ENCODE results near the gene FBXO3.
"Not testable (repeated sequence)": the region's sequence is repeated elsewhere in the genome, so short reads cannot be mapped to it uniquely, and the experiment has no call there.

The FBXO3 gene, protein sequence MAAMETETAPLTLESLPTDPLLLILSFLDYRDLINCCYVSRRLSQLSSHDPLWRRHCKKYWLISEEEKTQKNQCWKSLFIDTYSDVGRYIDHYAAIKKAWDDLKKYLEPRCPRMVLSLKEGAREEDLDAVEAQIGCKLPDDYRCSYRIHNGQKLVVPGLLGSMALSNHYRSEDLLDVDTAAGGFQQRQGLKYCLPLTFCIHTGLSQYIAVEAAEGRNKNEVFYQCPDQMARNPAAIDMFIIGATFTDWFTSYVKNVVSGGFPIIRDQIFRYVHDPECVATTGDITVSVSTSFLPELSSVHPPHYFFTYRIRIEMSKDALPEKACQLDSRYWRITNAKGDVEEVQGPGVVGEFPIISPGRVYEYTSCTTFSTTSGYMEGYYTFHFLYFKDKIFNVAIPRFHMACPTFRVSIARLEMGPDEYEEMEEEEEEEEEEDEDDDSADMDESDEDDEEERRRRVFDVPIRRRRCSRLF

DNA sequence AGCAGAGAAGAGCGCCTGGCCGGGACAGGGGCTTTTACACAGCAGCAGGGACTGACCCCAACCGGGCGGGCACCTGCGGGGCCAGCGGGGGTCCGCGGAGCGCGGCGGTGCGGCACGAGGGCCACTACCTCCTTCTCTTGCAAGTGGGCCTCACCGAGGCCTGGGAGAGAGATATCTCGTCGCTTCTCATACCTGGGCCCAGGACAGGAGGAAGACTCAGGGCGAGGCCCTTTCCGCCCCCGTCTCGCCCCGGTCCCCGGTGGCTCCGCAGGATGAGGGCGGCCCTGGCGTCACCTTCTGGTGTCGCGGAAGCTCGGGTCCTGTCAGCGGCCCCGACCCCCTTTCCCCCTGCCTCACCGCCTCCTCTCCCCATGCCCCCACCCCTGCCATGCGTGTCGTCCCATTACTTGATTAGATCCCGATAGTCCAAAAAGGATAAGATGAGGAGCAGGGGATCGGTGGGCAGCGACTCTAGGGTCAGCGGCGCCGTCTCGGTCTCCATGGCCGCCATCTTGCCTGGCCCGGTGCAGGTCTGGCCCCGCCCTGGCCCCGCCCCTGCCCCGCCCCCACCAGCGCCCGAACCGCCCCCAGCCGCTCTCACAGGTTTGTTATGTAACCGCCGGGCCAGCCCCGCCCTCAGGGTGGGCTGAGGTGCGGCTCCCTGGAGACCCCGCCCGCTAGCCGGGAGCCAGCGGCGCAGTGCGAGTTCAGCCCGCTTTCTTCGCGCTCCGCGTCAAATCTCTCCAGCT is at the start of gene FBXO3:
Gene FBXO3, minus strand, starts transcription at position 534 of the 749 bp plus-strand sequence. Its CDS starts 23 bp downstream, at position 511.
- intact Hi-C loops (cut with DNase I) = loop anchor here (2.0 to 5.0 kb wide), 2 partner anchors 37 to 73 kb away; partner anchors contain the start of genes C11orf91 and CD59
- DNase-seq = peak; percentile 67 to 97 (median 84)

DNA sequence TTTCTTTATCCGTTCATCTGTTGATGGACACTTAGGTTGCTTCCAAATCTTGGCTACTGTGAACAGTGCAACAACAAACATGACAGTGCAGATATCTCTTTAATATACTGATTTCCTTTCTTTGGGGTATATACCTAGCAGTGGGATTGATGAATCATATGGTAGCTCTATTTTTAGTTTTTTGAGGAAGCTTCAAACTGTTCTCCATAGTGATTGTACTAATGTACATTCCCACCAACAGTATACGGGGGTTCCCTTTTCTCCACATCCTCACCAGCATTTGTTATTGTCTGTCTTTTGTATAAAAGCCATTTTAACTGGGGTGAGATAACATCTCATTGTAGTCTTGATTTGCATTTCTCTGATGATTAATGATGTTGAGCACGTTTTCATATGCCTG is 48.7 kb upstream of the FBXO3 start:
- not testable (repeated sequence) for DNase-seq
- intact Hi-C loops (cut with DNase I) = loop anchor here (10.0 kb wide), 1 partner anchor 458 kb away; no protein-coding TSS in a partner anchor

DNA sequence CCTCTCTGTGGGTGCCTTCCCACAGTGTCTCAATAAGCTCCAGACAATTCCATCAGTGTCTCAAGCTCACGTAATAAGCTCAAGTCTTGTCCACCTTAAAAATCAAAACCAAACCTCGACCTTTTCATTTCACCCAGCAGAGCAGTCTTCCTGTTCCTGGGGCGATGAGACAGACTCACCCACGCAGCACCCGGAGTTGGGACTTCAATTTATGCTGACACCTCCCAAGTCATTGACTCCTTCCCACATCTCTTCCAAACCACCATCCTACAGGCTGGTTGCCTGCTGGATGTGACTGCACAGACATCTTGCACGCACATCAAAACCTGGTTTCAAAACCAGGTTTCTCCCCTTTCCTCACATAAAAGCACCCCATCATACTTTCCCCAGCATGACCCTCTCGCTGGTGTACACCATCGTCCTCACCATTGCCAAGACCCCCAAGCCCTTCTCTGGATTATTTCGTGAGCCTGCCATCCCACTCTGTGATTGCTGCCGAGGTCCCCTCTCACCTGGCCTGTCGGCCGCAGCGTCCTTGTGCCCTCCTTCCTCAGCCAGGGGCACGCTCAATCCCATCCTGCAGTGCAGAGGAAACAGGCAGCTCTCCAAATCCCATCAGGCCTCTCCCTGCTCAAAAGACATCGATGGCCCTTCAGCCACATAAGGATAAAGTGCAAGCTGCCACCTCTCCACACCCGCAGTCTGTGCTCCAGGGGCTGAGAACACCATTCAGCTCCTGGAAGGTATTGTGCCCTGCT is 45.1 kb upstream of the FBXO3 start:
- DNase-seq = no peak
- intact Hi-C loops (cut with DNase I) = loop anchor here (10.0 kb wide), 1 partner anchor 455 kb away; no protein-coding TSS in a partner anchor

DNA sequence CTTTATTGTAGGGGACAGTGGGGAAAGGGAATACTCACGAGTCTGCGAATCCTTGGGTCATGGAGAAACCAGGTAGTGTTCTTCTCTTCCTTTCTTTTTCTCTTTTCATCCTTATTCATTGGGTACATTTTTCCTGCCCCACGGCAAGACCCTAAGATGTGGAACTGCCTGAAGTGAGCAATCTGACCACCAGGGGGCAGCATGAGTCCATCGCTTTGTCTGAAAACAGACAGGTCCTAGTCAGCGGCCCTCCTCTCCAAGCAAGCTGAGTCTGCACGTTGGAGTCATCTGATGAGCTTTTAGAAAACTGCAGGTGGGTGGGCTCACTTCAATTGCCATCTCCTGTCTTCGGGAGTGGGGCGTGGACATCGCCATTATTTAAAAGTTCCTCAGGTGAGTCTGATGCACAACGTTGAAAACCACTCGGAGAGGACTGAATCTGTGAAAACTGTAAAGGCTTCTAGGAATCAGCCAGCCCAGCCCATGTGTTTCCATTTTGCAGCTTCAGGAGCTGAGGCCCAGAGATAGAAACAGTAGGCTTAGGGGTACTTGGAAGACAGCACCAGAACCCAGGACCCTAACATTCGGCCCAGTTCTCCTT is 34.0 kb upstream of the FBXO3 start:
- intact Hi-C loops (cut with DNase I) = loop anchor here (1.0 kb wide), 1 partner anchor 21 kb away; no protein-coding TSS in a partner anchor

DNA sequence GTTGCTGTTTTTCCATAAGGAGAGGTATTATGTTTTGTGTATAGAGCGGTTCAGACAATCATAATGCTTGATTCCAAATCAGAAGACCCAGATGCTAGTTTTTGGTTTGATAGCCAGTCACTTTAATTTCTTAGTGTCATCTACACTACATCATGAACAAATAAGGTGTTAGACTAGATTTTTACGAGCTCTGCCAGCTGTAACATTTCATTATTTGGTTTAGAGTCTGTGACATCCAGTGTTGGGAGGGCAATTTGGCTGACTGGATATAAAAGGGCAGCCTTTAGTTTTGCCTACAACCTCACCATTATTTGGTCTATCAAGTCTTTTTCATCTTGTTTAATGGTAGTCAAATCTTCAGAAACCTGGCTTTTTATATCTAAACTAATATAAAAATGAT is 30.2 kb upstream of the FBXO3 start:
- intact Hi-C loops (cut with DNase I) = no loop called here
- DNase-seq = no peak

More for the DNA sequence above, 34.0 kb upstream of the FBXO3 start:
- peak; percentile 72 to 98 (median 92) for DNase-seq

DNA sequence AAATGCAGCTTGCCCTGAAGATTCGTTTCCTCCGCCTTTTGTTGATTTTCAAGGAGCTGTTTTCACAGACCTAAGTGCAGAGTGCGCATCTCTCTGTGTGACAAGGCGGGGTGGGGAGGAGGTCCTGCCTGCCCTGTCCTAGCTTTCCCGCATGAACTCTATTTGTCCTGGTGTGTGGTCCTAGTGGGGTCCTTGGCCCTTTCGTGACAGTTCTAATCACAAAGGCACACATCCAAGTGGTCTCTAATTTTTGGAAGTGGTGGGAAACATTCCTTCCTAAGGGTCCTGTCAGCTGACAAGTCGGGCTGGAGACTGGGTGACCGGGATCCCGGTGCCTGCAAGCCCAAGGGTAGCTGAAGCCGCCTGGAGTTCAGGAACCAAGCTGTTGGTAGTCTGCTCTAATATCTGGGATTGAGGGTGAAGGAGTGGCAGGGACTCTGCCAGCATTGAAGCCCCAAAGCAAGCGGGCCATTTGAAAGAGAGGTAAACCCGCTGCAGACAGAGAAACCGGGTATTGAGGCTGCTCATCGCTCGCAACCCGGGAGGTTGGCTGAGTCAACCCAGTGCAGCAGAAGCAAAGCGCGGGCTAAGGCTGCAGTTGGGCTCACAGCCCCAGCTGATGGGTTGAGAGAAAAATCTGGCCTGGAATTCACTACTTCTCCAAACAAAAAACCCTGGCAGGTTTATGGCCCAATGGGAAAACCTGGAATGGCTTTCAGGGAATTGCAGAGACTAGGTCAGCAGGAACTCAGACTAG is 28.1 kb upstream of the FBXO3 start:
- peak; percentile 30 to 95 (median 66) for DNase-seq

DNA sequence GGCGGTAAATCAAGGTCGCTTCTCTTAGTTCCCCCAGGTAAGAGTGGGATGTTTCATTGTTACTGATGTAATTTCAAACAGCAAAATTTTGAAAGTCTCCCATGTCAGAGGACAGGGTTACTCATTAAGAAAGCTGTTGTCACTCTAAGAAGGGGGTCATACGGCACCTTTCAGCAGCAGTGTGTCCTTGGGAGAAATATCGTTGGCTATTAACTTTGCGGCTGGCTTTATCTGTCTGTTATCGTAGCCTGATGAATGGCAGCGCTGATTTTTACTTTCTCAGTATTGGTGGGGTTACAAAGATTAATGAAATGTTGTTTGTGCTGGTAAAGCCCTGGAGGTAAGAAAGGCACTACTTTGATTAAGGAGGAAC is 27.5 kb upstream of the FBXO3 start:
- DNase-seq = no peak
- intact Hi-C loops (cut with DNase I) = no loop called here

More for the DNA sequence above, 28.1 kb upstream of the FBXO3 start:
- intact Hi-C loops (cut with DNase I) = no loop called here

DNA sequence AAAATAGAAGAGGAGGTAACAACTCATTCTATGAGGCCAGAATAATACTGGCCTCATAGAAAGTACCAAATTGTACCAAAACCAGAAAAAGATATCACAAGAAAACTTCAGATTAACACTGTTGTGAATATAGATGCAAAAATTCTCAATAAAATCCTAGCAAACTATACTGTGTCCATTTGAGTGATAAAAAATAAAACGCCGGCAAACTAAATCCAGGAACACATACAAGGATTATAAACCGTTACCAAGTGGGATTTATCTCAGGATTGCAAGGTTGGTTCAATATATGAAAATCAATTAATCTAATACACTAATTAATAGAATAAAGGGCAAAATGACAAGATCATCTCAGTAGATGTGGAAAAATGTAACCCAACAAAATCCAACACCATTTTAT is 23.6 kb upstream of the FBXO3 start:
- intact Hi-C loops (cut with DNase I) = no loop called here
- DNase-seq = no peak

DNA sequence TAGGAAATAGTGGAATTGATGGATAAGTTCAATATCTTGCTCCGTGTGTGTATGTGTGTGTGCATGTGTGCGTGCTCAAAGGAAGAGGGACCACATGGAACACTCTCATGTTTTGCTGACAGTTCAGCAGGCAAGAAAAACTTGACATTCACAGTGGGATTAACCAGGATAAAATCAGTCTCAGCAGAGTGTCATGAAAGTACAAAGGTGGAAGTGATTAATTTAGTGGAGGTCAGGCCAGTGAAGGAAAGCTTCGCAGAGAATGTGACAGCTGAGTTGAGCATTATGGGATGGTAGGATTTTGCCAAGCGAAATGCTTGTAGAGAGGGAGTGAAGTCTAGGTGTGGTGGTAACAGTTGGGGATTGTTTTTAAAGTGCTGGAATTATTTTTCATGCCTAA is 15.7 kb upstream of the FBXO3 start:
- intact Hi-C loops (cut with DNase I) = no loop called here
- no peak for DNase-seq

DNA sequence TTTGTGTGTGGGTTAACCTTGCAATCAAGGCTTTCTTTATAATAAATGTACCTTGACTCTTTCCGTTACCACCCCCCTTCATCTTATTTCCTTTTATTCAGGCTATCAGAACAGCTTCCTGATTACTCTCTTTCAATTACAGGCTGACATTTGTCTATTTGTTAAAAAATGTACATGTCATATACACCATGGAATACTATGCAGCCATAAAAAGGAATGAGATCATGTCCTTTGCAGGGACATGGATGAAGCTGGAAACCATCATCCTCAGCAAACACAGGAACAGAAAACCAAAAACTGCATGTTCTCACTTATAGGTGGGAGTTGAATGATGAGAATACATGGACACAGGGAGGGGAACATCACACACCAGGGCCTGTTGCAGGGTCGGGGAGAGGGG is 13.8 kb upstream of the FBXO3 start:
- DNase-seq; intact Hi-C loops (cut with DNase I): not testable (repeated sequence)

DNA sequence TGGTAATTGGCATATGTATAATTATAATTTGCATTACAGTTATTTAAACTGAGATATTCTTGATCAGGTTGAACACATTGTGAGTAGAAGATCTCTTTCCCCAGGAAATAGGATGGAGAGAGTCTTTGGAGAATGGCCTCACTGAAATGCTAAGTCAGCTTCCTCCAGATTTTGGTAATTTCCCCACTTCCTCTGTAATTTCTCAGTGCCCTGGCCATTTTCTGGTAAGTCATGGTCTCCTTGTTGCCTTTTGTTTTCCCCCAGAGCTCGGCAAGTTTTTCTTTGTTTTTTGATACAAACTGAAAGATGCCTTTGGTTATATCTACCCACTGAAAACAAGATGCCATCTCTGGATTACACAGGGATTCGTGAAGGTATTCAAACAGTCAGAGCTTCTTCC is 12.8 kb upstream of the FBXO3 start:
- intact Hi-C loops (cut with DNase I) = no loop called here
- DNase-seq = no peak

DNA sequence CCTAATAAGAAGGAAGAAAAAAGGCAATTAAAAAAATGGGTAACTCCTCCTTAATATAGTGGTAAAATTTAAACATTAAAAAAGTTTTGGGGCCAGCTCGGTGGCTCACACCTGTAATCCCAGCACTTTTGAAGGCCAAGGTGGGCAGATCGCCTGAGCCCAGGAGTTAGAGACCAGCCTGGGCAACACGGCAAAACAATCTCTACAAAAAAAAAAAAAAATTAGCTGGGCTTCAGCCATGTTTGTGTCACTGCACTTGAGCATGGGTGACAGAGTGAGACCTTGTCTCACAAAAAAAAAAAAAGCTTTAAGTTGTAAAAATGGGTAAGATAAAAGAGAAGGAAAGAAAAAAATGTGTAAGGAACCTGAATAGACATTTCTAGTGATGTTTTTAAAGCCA is 11.3 kb upstream of the FBXO3 start:
- intact Hi-C loops (cut with DNase I) = no loop called here
- DNase-seq = no peak

DNA sequence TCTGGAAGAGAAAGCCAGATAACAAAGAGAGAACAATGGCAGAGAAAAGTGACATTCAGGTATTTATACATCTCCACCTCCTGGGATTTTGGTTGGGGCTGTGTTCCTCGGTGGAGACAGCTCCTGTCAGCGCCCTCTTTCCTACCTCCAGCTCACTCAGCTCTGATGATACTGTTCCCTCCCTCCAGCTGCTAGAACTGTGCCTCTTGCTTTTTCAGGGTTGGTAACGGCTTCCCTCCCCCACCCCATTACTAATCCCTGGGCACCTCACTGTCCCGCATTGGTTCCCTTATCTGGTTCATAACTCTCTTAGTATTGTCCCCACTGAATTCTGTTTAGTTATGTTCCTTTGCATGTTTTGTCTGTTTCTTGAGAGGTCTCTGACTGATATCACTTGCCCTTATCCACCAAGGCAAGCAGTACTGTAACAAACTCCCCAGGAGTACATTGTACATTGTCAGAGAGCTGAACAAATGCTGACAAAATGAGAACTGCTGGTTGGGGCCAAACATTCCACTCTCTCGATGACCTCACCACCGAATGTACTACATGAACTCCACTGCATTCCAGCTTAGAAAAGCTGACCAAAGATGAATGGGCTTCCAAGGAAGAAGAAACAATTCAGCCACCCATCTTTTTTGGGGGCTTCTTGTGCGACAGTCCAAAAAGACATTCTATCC is 5.7 kb upstream of the FBXO3 start:
- intact Hi-C loops (cut with DNase I) = no loop called here
- DNase-seq = no peak

DNA sequence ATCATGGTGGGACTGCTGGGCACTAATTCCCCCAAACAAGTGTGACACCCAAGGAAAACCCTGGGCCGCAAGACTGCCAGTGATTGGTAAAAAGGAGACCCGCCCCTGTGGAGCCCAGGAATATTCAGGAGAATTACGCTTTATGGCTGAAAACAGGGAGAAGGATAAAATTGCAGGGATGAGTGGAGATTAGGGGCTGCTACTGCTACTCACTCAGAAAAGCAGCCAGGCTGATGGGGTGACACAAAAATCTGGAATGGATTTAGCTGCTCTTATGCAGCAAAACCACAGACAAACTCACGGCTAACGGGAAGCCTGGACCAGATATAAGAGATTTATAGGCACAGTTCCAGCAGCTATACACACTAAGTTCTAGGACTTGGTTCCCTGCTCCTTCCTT is 4.4 kb upstream of the FBXO3 start:
- intact Hi-C loops (cut with DNase I) = no loop called here
- peak in 2 of 10 donors; percentile 10 to 15 for DNase-seq

DNA sequence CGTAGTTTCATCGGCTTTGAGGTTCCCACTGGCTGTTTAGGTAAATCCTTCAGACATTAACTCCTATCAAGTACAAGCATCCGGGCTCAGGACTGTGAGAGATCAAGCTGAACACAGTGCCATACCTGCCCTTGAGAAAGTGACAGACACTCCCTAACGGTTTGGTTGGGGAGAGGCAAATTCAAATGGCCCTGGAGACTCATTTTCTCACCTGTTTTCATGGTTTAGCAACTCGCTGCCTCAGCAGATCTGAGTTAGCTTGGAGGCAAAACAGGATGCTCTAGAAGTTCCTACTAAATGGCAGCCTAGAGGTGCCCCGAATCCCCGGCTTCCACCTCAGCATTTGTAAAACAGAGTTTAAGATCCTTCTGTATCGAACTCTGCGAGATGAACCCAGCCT is 3.6 kb upstream of the FBXO3 start:
- intact Hi-C loops (cut with DNase I) = no loop called here

DNA sequence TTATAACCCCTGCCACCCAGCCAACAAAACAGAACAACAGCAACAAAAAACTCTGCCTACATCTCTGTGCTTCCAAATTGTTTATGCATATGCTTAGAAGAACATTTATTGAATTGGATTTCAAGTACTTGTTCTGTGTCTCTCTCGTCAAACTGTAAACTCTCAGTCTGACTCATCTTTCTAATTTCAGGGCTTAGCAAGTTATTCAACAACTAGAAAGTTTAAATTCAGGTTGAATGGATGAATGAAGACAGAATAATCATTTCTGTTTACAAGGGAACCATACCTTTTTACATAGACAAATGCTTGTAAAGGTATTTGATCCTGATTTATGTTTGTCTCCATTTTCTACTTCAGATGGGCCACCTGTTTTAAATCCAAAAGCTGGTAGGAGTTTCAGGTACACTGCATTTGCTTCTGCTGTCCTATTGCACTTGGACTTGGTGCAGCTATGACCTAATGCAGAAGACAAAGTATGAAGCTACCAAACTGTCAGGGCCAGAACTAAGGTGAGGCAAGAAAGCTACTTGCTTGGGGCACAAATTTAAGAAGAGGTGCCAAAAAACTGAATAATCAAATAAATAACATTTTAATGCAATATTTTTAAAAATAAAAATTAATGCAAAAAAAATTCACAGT is 1.6 kb upstream of the FBXO3 start:
- no peak for DNase-seq
- intact Hi-C loops (cut with DNase I) = loop anchor here (2.0 kb wide), 1 partner anchor 75 kb away; the partner anchor contains the start of gene C11orf91

More for the DNA sequence above, 3.6 kb upstream of the FBXO3 start:
- no peak for DNase-seq

DNA sequence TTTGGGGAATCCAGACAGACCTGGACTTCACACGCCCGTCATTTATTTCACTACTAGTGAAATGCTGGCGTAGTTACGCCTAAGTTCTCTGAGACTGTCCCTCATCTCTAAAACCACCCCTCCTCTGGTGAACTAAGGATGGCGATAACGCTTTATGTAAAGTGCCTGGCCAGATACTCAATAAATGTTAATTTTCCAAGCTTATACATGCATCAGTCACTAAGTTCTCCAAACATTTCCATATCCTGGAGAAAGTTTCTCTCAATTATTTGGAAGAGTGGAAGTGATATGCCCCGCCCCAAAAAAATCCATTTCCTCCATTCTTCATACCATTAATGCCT is 1.1 kb upstream of the FBXO3 start:
- intact Hi-C loops (cut with DNase I) = loop anchor here (2.0 kb wide), 1 partner anchor 75 kb away; the partner anchor contains the start of gene C11orf91
- DNase-seq = no peak
